Panc1 (cell line): Measurements from ENCODE around the gene MRPS33. TPM values are rescaled to one million over a fixed set of nuclear protein-coding genes. Genes with fewer than 3 reads are reported as not detected.

Source experiments
- ATAC-seq: fragments of 200-7000 bp; cut with Tn5 transposase; 2 replicates; pipeline ENCODE4 v1.9.1; 2020; ENCODE audit warnings: mild to moderate bottlenecking, moderate library complexity
- BruUV-seq: library from RNA; stranded (reverse); fragments of 400-500 nt; replicated peaks from 2 replicates; lab custom pipeline; 2021; lab: Mats Ljungman, UMichigan
- CTCF ChIA-PET: fragments of 300-600 bp; sonication (Branson Sonifier 250); formaldehyde crosslinking; loops from one replicate; lab custom pipeline; 2022; ENCODE audit warnings: antibody characterized with exemption; lab: Charles Lee
- POLR2A ChIA-PET: fragments of 300-600 bp; sonication (Branson Sonifier 250); formaldehyde crosslinking; loops from one replicate; lab custom pipeline; 2022; ENCODE audit warnings: antibody characterized with exemption; lab: Charles Lee
- DNase-seq: peaks from one replicate; pipeline ENCODE4 v3.0.0-alpha.2; 2010; ENCODE audit warnings: low read depth, low spot score
- H3K27ac ChIP-seq: 2 replicates; pipeline ENCODE4 v1.5.1; 2011; ENCODE audit warnings: mild to moderate bottlenecking, low read length, inconsistent platforms
- H3K27me3 ChIP-seq: fragments of 200-500 bp; sonication (Bioruptor generic); 2 replicates; pipeline ENCODE4 v1.6.0; 2014; ENCODE audit warnings: low read length, inconsistent platforms; ENCODE audit not compliant: control insufficient read depth, insufficient read depth
- H3K36me3 ChIP-seq: fragments of 200-500 bp; sonication (Bioruptor generic); 2 replicates; pipeline ENCODE4 v1.5.1; 2014; ENCODE audit warnings: inconsistent platforms, mild to moderate bottlenecking, low read length, moderate library complexity; ENCODE audit not compliant: control insufficient read depth, insufficient read depth
- H3K4me1 ChIP-seq: 2 replicates; pipeline ENCODE4 v1.5.1; 2011; ENCODE audit warnings: inconsistent platforms, mild to moderate bottlenecking, low read length, moderate library complexity; ENCODE audit not compliant: control insufficient read depth, insufficient read depth
- H3K4me3 ChIP-seq, 2 experiments: 2 replicates each; pipeline ENCODE4 v1.5.1; 2011 to 2012; ENCODE audit warnings: low read depth in 2 of 2, low read length in 2 of 2, mild to moderate bottlenecking in 2 of 2, inconsistent platforms in 1 of 2, moderate library complexity in 1 of 2
- H3K9me3 ChIP-seq: fragments of 200-500 bp; sonication (Bioruptor generic); 2 replicates; pipeline ENCODE4 v1.5.1; 2014; ENCODE audit warnings: low read depth, mild to moderate bottlenecking, inconsistent platforms, low read length, moderate library complexity; ENCODE audit not compliant: control insufficient read depth, insufficient read depth
- CTCF ChIP-seq: fragments of 450-650 bp; IDR thresholded peaks from 2 replicates; pipeline ENCODE4 v1.5.1; 2017; ENCODE audit warnings: mild to moderate bottlenecking
- POLR2AphosphoS5 ChIP-seq: IDR thresholded peaks from 2 replicates; pipeline ENCODE4 v1.6.1; 2012; ENCODE audit warnings: mild to moderate bottlenecking, low read depth, low read length, moderate library complexity
- REST ChIP-seq, 2 experiments: IDR thresholded peaks; 2 replicates each; pipeline ENCODE4 v1.6.1; 2011 to 2012; ENCODE audit warnings: low read depth in 2 of 2, control low read depth in 1 of 2, low read length in 1 of 2, mild to moderate bottlenecking in 1 of 2, moderate library complexity in 1 of 2; ENCODE audit not compliant: insufficient read depth in 1 of 2
- SIN3A ChIP-seq: IDR thresholded peaks from 2 replicates; pipeline ENCODE4 v1.6.1; 2012; ENCODE audit warnings: low read depth, mild to moderate bottlenecking, low read length, moderate library complexity, borderline replicate concordance; ENCODE audit not compliant: insufficient read depth
- TCF7L2 ChIP-seq: IDR thresholded peaks from 2 replicates; pipeline ENCODE4 v1.6.1; 2011; ENCODE audit warnings: mild to moderate bottlenecking, low read depth, low read length, inconsistent platforms
- in situ Hi-C: cut with HindIII; loops from 2 replicates; pipeline ENCODE4 v1.10.0; 2016; ENCODE audit warnings: low sequenced_read_pairs, low pct_unique_long_range_greater_than_20kb
- intact Hi-C: fragments of 100-400 bp; cut with micrococcal nuclease; formaldehyde crosslinking; loops from one replicate; pipeline ENCODE4 v1.10.0; 2022; ENCODE audit not compliant: unreplicated experiment
- total RNA-seq: library from RNA; stranded (reverse); gene quantifications from one replicate; pipeline ENCODE4 v1.2.1, GENCODE V29; 2021; ENCODE audit not compliant: unreplicated experiment

MRPS33 gene
- total RNA-seq, 1 experiment from 2014 or later: 68.8 TPM

GRCh38 chr7:141011443-141011842 is 3.3 kb downstream of the MRPS33 start:
- Histone ChIP-seq H3K4me3 (no peak overlapping the region), H3K27ac (no peak overlapping the region), H3K9me3 (peaks cover 5% of the 10 kb centered on the region; the same call in 1 of the 2 replicates), H3K4me1 (peaks cover 6% of the 10 kb centered on the region), H3K27me3 (peaks cover 5% of the 10 kb centered on the region; the same call in 1 of the 2 replicates), H3K36me3 (peaks cover 4% of the 10 kb centered on the region)
- intact Hi-C loops (loop anchor here (5.0 kb wide), 1 partner anchor 199 kb away; no protein-coding TSS in a partner anchor), in situ Hi-C loops (no loop called here)
- TF ChIP-seq POLR2AphosphoS5: no peak
- TF ChIP-seq SIN3A: no peak
- TF ChIP-seq REST (IDR thresholded peaks at IDR 0.05; ENCODE audit: insufficient read depth in 1 of 2, low read depth in 2 of 2, low read length in 1 of 2): no peak
- no peak for TF ChIP-seq CTCF
- no peak for TF ChIP-seq TCF7L2
- no peak for DNase-seq
- no TSS peak for BruUV-seq
- no peak for ATAC-seq
- POLR2A ChIA-PET: interaction anchor here (0.7 kb wide), 1 partner anchor 315 kb away, joined by 3 read pairs; no protein-coding TSS in a partner anchor
- CTCF ChIA-PET: interaction anchor here (0.6 to 1.8 kb wide), 4 partner anchors 115 to 631 kb away, joined by 3 to 10 read pairs (median 6); no protein-coding TSS in a partner anchor

DNA sequence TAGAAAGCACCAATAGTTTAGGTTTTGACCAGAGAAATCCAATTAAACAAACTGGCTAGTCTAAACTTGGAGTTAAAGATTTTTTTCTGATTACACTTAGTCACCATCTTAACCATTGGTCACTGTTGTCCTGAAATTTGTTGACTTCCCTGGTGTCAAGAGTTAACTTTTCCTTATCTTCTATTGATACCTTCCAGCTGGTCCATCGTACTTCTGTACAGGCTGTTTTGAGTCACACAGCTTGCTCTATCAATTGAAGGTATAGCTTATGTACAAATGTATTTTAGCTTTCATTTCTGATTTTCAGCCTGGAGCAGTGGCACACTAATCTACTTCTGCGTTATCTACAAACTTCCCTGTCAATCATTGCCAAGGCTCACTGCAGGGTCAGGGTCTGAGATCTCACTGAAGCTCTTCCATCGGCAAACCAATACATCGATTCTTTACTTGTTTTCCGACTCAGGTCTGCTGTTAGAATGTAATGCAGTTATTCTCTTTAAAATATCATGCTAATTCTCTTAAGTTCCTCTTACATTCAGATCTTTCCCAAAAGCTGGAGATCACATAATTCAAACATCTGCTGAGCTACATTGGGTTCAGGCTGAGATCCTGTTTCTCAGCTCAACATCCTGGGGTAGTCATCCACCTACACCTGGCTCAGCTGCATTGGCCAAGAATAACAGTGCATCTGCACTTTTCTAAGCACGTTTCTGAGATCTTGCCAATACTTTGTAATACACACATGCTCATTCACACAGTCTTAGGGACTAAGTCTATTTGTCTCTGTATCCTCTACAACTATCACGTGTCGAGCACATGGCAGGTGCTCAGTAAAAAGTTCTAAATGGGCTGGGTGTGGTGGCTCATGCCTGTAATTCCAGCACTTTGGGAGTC is 11.3 kb downstream of the MRPS33 start:
- Histone ChIP-seq H3K36me3 (no peaks in the 10 kb centered on the region; the same call in 1 of the 2 replicates), H3K27ac (no peak overlapping the region), H3K4me1 (no peaks in the 10 kb centered on the region), H3K4me3 (no peak overlapping the region), H3K9me3 (no peaks in the 10 kb centered on the region), H3K27me3 (no peaks in the 10 kb centered on the region; the same call in 1 of the 2 replicates)
- TF ChIP-seq REST (IDR thresholded peaks at IDR 0.05; ENCODE audit: insufficient read depth in 1 of 2, low read depth in 2 of 2, low read length in 1 of 2) (no peak), SIN3A (no peak), POLR2AphosphoS5 (no peak), CTCF (no peak)
- DNase-seq: no peak
- no TSS peak for BruUV-seq
- no peak for ATAC-seq
- POLR2A ChIA-PET: no interaction called here
- in situ Hi-C loops (no loop called here), intact Hi-C loops (no loop called here)
- CTCF ChIA-PET: no interaction called here
